Nephron (organoid): ENCODE results near the gene DIAPH3.

Source experiments
- H3K27ac Mint-ChIP-seq, 3 experiments: 2 replicates each; pipeline ENCODE4 v1.8.0; 2020; ENCODE audit warnings: mixed read lengths in 3 of 3, mild to moderate bottlenecking in 2 of 3, moderate library complexity in 1 of 3
- H3K27me3 Mint-ChIP-seq: 2 replicates; pipeline ENCODE4 v1.8.0; 2021; ENCODE audit warnings: low read depth, mild to moderate bottlenecking, moderate library complexity, mixed read lengths
- H3K36me3 Mint-ChIP-seq: 2 replicates; pipeline ENCODE4 v1.8.0; 2020; ENCODE audit warnings: low read depth, mixed read lengths
- H3K4me1 Mint-ChIP-seq: 2 replicates; pipeline ENCODE4 v1.8.0; 2020; ENCODE audit warnings: mixed read lengths
- H3K4me3 Mint-ChIP-seq, 3 experiments: 2 replicates each; pipeline ENCODE4 v1.8.0; 2020; ENCODE audit warnings: mild to moderate bottlenecking in 3 of 3, mixed read lengths in 3 of 3, moderate library complexity in 2 of 3
- H3K9me3 Mint-ChIP-seq: 2 replicates; pipeline ENCODE4 v1.8.0; 2020; ENCODE audit warnings: mixed read lengths
- TF ChIP-seq, protein P1 (sequence below), 3 experiments: fragments of 200-600 bp; sonication (generic); IDR thresholded peaks; one replicate each; pipeline ENCODE4 v1.5.0; 2021; ENCODE audit warnings: antibody characterized with exemption in 3 of 3; ENCODE audit not compliant: unreplicated experiment in 3 of 3

Gene DIAPH3

DNA sequence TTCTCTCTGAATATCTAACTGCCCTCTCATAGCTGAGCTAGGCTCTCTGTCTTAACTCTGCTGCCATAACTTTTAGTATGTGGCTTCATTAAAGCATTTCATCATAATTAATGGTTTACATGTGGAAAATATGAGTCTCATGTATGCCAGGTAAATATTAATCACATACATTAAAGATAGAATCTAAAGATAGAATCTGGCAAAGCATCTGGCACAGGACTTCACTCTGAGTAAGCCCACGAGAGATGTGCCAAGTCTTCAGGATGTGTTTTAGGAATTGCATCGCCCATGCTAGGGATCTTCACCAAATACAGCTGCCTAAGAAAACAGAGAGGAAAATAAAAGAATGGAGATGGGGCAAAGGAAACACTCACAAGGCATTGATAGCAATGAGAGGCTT, 285.8 kb downstream of the DIAPH3 start:
- TF ChIP-seq, protein P1, sequence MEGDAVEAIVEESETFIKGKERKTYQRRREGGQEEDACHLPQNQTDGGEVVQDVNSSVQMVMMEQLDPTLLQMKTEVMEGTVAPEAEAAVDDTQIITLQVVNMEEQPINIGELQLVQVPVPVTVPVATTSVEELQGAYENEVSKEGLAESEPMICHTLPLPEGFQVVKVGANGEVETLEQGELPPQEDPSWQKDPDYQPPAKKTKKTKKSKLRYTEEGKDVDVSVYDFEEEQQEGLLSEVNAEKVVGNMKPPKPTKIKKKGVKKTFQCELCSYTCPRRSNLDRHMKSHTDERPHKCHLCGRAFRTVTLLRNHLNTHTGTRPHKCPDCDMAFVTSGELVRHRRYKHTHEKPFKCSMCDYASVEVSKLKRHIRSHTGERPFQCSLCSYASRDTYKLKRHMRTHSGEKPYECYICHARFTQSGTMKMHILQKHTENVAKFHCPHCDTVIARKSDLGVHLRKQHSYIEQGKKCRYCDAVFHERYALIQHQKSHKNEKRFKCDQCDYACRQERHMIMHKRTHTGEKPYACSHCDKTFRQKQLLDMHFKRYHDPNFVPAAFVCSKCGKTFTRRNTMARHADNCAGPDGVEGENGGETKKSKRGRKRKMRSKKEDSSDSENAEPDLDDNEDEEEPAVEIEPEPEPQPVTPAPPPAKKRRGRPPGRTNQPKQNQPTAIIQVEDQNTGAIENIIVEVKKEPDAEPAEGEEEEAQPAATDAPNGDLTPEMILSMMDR (IDR thresholded peaks at IDR 0.05; ENCODE audit: unreplicated experiment in 3 of 3), result no peak
- peaks cover 15% of the 10 kb centered on the region for H3K4me1 Mint-ChIP-seq
- peaks cover 4% of the 10 kb centered on the region for H3K36me3 Mint-ChIP-seq
- no peak overlapping the region for H3K4me3 Mint-ChIP-seq
- H3K9me3 Mint-ChIP-seq, result no peaks in the 10 kb centered on the region
- no peak overlapping the region for H3K27ac Mint-ChIP-seq
- H3K27me3 Mint-ChIP-seq, result no peaks in the 10 kb centered on the region

DNA sequence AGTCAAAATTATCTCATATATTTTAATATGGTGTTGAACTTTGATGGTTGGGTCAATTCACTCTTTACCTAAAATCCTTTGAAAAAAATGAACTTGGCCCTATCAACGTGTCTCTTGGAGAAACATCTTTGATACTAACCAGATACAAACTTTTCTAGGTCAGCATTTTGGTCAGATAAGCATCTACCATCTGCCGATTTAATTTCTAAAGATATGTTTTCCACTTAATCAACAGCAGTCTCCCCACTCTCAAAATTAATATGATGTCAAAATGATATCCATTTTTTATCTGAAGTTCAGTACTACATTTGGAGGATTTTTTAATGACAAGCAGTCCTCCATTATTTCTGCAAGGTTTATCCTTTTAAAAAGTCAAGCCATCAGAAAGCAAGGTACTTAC, 288.8 kb downstream of the DIAPH3 start:
- Mint-ChIP-seq H3K4me1 (peaks cover 14% of the 10 kb centered on the region), H3K27ac (no peak overlapping the region), H3K4me3 (no peak overlapping the region), H3K9me3 (no peaks in the 10 kb centered on the region), H3K27me3 (no peaks in the 10 kb centered on the region), H3K36me3 (peaks cover 4% of the 10 kb centered on the region)
- TF ChIP-seq, protein P1 (IDR thresholded peaks at IDR 0.05; ENCODE audit: unreplicated experiment in 3 of 3), result no peak

DNA sequence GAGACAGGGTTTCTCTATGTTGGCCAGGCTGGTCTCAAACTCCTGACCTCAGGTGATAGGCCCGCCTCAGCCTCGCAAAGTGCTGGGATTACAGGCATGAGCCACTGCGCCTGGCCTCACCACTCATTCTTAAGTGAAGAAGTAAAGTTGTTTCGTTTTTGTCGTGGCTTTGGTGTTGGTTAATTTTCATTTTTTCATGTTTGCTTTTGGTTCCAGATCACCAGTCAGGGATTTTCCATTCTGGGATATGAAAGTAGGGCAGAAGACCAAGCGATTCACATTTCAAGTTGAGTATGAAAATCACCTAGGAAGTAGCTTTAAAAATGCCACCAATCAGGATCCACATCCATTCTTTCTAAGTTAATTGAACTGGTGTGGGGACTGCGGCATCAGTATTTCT, 289.9 kb downstream of the DIAPH3 start:
- Mint-ChIP-seq H3K36me3 (peaks cover 4% of the 10 kb centered on the region), H3K9me3 (no peaks in the 10 kb centered on the region), H3K4me3 (no peak overlapping the region), H3K27ac (no peak overlapping the region), H3K4me1 (peaks cover 10% of the 10 kb centered on the region), H3K27me3 (no peaks in the 10 kb centered on the region)
- TF ChIP-seq, protein P1 (IDR thresholded peaks at IDR 0.05; ENCODE audit: unreplicated experiment in 3 of 3), result no peak

DNA sequence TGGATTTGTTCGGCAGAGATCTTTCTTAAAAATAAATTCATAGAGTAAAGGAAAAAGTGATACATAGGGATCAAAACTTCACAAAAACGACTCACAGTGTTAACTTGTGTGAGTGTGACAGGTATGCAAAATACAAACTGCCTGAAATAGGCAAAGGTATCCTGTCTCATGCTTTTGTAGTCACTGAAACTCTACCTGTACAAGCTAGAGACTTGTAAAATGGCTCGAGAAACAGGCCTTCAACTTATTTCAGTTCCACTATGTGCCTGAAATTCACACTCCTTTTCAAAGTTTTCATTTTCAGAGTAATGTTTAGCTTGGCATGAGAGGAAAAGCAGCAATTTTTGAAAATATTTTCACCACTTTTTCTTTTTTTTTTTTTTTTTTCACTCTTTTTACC, 290.4 kb downstream of the DIAPH3 start:
- Mint-ChIP-seq H3K4me1 (peaks cover 8% of the 10 kb centered on the region), H3K27ac (no peak overlapping the region), H3K36me3 (peaks cover 4% of the 10 kb centered on the region), H3K9me3 (no peaks in the 10 kb centered on the region), H3K27me3 (no peaks in the 10 kb centered on the region), H3K4me3 (no peak overlapping the region)
- TF ChIP-seq, protein P1 (IDR thresholded peaks at IDR 0.05; ENCODE audit: unreplicated experiment in 3 of 3), result no peak

DNA sequence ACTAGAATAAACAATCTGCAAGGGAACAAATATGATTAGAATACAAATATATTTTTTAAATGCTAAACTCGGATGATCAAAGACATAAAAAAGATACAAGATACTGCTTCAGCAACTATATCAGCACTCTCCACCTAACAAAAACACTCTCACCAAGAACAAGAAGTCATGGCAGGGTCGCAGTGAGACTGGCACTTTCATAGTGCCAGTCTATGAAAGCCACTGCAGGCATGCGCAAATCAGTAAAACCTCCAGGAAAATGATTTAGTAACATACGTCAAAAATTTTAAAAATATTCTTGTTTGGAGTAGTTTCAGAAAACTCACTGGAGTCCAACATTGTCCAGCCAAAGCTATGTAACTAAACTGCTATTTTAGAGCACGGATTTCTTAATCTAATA, 295.9 kb downstream of the DIAPH3 start:
- Mint-ChIP-seq H3K27me3 (no peaks in the 10 kb centered on the region), H3K27ac (no peak overlapping the region), H3K9me3 (no peaks in the 10 kb centered on the region), H3K4me1 (no peaks in the 10 kb centered on the region), H3K4me3 (no peak overlapping the region), H3K36me3 (no peaks in the 10 kb centered on the region)
- TF ChIP-seq, protein P1 (IDR thresholded peaks at IDR 0.05; ENCODE audit: unreplicated experiment in 3 of 3), result no peak

DNA sequence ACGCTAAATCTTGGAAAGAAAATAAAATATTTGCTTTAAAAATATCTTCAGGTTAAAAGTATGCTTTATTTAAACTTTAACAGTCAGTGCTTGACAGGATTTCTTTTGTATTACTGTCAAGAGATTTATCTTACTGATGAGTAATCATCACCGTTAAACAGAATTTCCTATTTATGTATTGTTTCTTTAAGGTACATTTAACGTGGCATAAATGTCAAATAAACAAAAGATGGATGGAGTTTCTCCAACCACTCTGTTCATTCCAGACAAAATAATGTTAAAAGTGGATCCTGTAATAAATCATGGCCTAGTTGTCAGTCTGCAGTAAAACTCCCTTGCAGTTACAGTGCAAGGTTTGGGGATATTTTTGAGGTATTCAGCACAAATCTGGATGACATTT, 298.3 kb downstream of the DIAPH3 start:
- Mint-ChIP-seq H3K27ac (no peak overlapping the region), H3K36me3 (peaks cover 4% of the 10 kb centered on the region), H3K27me3 (no peaks in the 10 kb centered on the region), H3K9me3 (no peaks in the 10 kb centered on the region), H3K4me1 (no peaks in the 10 kb centered on the region), H3K4me3 (no peak overlapping the region)
- TF ChIP-seq, protein P1 (IDR thresholded peaks at IDR 0.05; ENCODE audit: unreplicated experiment in 3 of 3), result no peak
